ENCODE measurements around the gene NPPA. TPM values are rescaled to one million over a fixed set of nuclear protein-coding genes. Genes with fewer than 3 reads are reported as not detected.
A peak's percentile ranks its signal among the peaks of the same experiment; 100 is the strongest.

NPPA gene
- total RNA-seq, 1 donor from 2014 or later, result not detected

- no peak for DNase-seq (ENCODE audit: low spot score)
- no peak for ATAC-seq
These were observed 1.8 kb downstream of the NPPA start for GRCh38 chr1:11845641-11846335.

- peak; percentile 93 for DNase-seq (ENCODE audit: low spot score)
- ATAC-seq, result peak; percentile 71
These were observed 5.2 kb downstream of the NPPA start for GRCh38 chr1:11842154-11843041.

GRCh38 chr1:11841245-11842153, 6.1 kb downstream of the NPPA start:
- no peak for ATAC-seq
- no peak for DNase-seq (ENCODE audit: low spot score)

- peak; percentile 65 for ATAC-seq
- peak; percentile 88 for DNase-seq (ENCODE audit: low spot score)
These were observed 7.6 kb downstream of the NPPA start for GRCh38 chr1:11839727-11840705.

GRCh38 chr1:11838349-11839272, 9.0 kb downstream of the NPPA start:
- DNase-seq (ENCODE audit: low spot score) (peak; percentile 82), ATAC-seq (peak; percentile 77)

- no peak for DNase-seq (ENCODE audit: low spot score)
These were observed 9.7 kb downstream of the NPPA start for GRCh38 chr1:11837767-11838348.

GRCh38 chr1:11836955-11837766, 10.4 kb downstream of the NPPA start:
- DNase-seq (ENCODE audit: low spot score), result no peak

More at GRCh38 chr1:11837767-11838348, 9.7 kb downstream of the NPPA start:
- no peak for ATAC-seq

GRCh38 chr1:11835441-11836225, 11.9 kb downstream of the NPPA start:
- ATAC-seq (no peak), DNase-seq (ENCODE audit: low spot score) (no peak)

More at GRCh38 chr1:11836955-11837766, 10.4 kb downstream of the NPPA start:
- no peak for ATAC-seq

- DNase-seq (ENCODE audit: low spot score), result no peak
- ATAC-seq, result no peak
These were observed 13.7 kb downstream of the NPPA start for GRCh38 chr1:11833900-11834299.

- no peak for DNase-seq (ENCODE audit: low spot score)
- no peak for ATAC-seq
These were observed 14.1 kb downstream of the NPPA start for GRCh38 chr1:11833497-11833896.

GRCh38 chr1:11831945-11832725, 15.4 kb downstream of the NPPA start:
- ATAC-seq, result no peak
- no peak for DNase-seq (ENCODE audit: low spot score)

GRCh38 chr1:11828511-11828910, 19.1 kb downstream of the NPPA start:
- DNase-seq (ENCODE audit: low spot score), result no peak
- no peak for ATAC-seq

- no peak for ATAC-seq
- DNase-seq (ENCODE audit: low spot score), result no peak
These were observed 20.6 kb downstream of the NPPA start for GRCh38 chr1:11826946-11827345.

- DNase-seq (ENCODE audit: low spot score), result no peak
These were observed 22.5 kb downstream of the NPPA start for GRCh38 chr1:11825131-11825530.

GRCh38 chr1:11823366-11824137, 24.0 kb downstream of the NPPA start:
- DNase-seq (ENCODE audit: low spot score), result no peak
- no peak for ATAC-seq

More at GRCh38 chr1:11825131-11825530, 22.5 kb downstream of the NPPA start:
- no peak for ATAC-seq
